MCF 10A (cell line): Measurements from ENCODE around the gene PTTG1IP. TPM values are rescaled to one million over a fixed set of nuclear protein-coding genes. Genes with fewer than 3 reads are reported as not detected.

Experiments used
- BruUV-seq: library from RNA; stranded (reverse); fragments of 400-500 nt; replicated peaks from 2 replicates; lab custom pipeline; 2021; lab: Mats Ljungman, UMichigan
- CTCF ChIA-PET: fragments of 300-600 bp; sonication (Branson Sonifier 250); formaldehyde crosslinking; extraction: SDS; loops from one replicate; lab custom pipeline; 2021; ENCODE audit warnings: antibody characterized with exemption, inconsistent platforms; lab: Yijun Ruan, JAX
- POLR2A ChIA-PET: fragments of 300-600, 350-650 bp; sonication (Branson Sonifier 250); formaldehyde crosslinking; extraction: SDS; loops from one replicate; lab custom pipeline; 2020; ENCODE audit warnings: antibody characterized with exemption, inconsistent platforms; lab: Yijun Ruan, JAX
- DNase-seq: peaks from one replicate; pipeline ENCODE4 v3.0.0-alpha.2; 2018; ENCODE audit not compliant: unreplicated experiment
- H3K27ac Mint-ChIP-seq: one replicate; pipeline ENCODE4 v1.8.0; 2022; ENCODE audit warnings: mild to moderate bottlenecking, low read depth, mixed read lengths; ENCODE audit not compliant: unreplicated experiment
- H3K27me3 Mint-ChIP-seq: one replicate; pipeline ENCODE4 v1.8.0; 2022; ENCODE audit warnings: mixed read lengths; ENCODE audit not compliant: insufficient read depth, unreplicated experiment
- H3K36me3 Mint-ChIP-seq: one replicate; pipeline ENCODE4 v1.8.0; 2022; ENCODE audit warnings: mild to moderate bottlenecking, moderate library complexity, mixed read lengths; ENCODE audit not compliant: insufficient read depth, unreplicated experiment
- H3K4me1 Mint-ChIP-seq: one replicate; pipeline ENCODE4 v1.8.0; 2022; ENCODE audit warnings: mixed read lengths; ENCODE audit not compliant: insufficient read depth, unreplicated experiment
- H3K4me3 Mint-ChIP-seq: one replicate; pipeline ENCODE4 v1.8.0; 2022; ENCODE audit warnings: mild to moderate bottlenecking, moderate library complexity, mixed read lengths; ENCODE audit not compliant: unreplicated experiment
- H3K9me3 Mint-ChIP-seq: one replicate; pipeline ENCODE4 v1.8.0; 2022; ENCODE audit warnings: mixed read lengths; ENCODE audit not compliant: unreplicated experiment
- intact Hi-C: fragments of 100-400 bp; cut with micrococcal nuclease; formaldehyde crosslinking; loops from 2 replicates; pipeline ENCODE4 v1.14.1; 2022
- total RNA-seq: library from RNA; stranded (reverse); gene quantifications from 2 replicates; pipeline ENCODE4 v1.2.3, GENCODE V29; 2022
- TF ChIP-seq, protein P1 (sequence below): fragments of 200-600 bp; IDR thresholded peaks from one replicate; pipeline ENCODE4 v1.8.0; 2022; ENCODE audit warnings: antibody characterized with exemption, mild to moderate bottlenecking; ENCODE audit not compliant: unreplicated experiment

PTTG1IP gene
- total RNA-seq, 1 experiment from 2014 or later: 338 TPM

- H3K4me3 Mint-ChIP-seq: no peak overlapping the region
- peaks cover 59% of the 10 kb centered on the region for H3K36me3 Mint-ChIP-seq
- TF ChIP-seq, protein P1, sequence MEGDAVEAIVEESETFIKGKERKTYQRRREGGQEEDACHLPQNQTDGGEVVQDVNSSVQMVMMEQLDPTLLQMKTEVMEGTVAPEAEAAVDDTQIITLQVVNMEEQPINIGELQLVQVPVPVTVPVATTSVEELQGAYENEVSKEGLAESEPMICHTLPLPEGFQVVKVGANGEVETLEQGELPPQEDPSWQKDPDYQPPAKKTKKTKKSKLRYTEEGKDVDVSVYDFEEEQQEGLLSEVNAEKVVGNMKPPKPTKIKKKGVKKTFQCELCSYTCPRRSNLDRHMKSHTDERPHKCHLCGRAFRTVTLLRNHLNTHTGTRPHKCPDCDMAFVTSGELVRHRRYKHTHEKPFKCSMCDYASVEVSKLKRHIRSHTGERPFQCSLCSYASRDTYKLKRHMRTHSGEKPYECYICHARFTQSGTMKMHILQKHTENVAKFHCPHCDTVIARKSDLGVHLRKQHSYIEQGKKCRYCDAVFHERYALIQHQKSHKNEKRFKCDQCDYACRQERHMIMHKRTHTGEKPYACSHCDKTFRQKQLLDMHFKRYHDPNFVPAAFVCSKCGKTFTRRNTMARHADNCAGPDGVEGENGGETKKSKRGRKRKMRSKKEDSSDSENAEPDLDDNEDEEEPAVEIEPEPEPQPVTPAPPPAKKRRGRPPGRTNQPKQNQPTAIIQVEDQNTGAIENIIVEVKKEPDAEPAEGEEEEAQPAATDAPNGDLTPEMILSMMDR: no peak
- no peaks in the 10 kb centered on the region for H3K9me3 Mint-ChIP-seq
- DNase-seq: no peak
- H3K4me1 Mint-ChIP-seq: no peaks in the 10 kb centered on the region
- no peaks in the 10 kb centered on the region for H3K27me3 Mint-ChIP-seq
- ChIA-PET POLR2A (interaction anchor here (0.7 to 1.4 kb wide), 8 partner anchors 11 to 284 kb away, joined by 3 to 6 read pairs (median 4); partner anchors contain the start of gene SLX9), CTCF (interaction anchor here (0.9 to 2.0 kb wide), 3 partner anchors 11 to 45 kb away, joined by 3 to 4 read pairs (median 3); partner anchors contain the start of gene UBE2G2)
- BruUV-seq: no TSS peak
- H3K27ac Mint-ChIP-seq: no peak overlapping the region
- intact Hi-C loops: loop anchor here (2.0 kb wide), 2 partner anchors 26 to 46 kb away; partner anchors contain the start of genes PTTG1IP and UBE2G2
Measured at GRCh38 chr21:44846485-44847260, 26.8 kb downstream of the PTTG1IP start.

DNA sequence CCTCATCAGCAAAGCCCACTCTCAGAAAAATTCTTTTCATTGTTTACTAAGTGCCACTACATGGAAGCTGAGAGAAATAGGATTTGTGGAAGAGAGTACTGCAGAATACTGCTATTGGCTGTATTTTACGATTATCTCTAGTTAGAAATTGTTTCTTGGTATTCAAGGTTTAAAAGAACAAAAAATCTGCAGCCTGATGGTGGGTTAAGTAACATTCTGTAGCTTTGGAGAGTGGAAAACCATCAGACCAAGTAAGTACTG lies 27.3 kb downstream of the PTTG1IP start:
- intact Hi-C loops: loop anchor here (2.0 kb wide), 2 partner anchors 27 to 45 kb away; partner anchors contain the start of genes PTTG1IP and UBE2G2
- ChIA-PET CTCF (interaction anchor here (0.9 to 2.0 kb wide), 3 partner anchors 12 to 45 kb away, joined by 3 to 4 read pairs (median 3); partner anchors contain the start of gene UBE2G2), POLR2A (interaction anchor here (0.7 to 1.4 kb wide), 7 partner anchors 12 to 284 kb away, joined by 3 to 6 read pairs (median 4); partner anchors contain the start of gene SLX9)
- TF ChIP-seq, protein P1: no peak
- Mint-ChIP-seq H3K36me3 (peaks cover 54% of the 10 kb centered on the region), H3K4me1 (no peaks in the 10 kb centered on the region), H3K27ac (no peak overlapping the region), H3K27me3 (no peaks in the 10 kb centered on the region), H3K9me3 (no peaks in the 10 kb centered on the region), H3K4me3 (peak overlapping the region; percentile 16)
- no TSS peak for BruUV-seq
- DNase-seq: no peak

DNA sequence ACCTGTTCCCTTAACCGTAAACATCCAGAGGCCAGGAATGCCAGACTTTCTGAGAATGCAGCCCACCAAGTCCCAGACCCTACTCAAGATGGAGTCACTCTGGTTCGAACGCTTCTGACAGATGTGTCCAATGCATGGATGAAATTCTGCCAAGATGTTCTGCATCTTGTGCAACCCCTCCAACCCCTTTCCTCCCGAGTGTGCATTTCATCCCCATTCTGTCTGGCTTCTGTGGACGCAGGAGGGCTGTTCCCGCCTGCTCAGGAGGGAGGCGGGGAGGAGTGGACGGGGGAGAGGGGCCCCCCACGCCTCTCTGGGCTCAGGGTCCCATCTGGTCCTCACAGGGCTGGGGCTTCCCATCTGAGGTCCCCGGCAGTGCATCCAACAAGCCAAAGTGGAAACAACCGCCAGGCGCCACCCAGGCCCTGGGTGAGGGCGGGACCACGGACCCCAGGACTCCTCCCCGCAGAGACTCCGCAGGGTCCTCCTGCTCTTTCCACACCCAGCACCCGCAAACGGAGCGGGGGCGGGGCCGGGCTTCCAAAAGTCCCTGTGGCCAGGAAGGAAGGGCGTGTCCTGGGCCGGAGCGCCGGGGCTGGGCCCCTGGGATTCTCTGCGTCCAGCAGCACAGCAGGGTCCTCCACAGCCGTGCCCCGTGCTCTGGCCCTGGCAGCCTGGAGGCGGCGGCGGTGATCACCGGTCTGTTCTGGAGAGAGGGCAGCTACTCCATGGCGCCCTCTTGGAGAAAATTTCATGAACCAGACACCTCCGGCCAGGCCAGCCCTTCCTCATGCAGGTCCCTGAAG lies 27.9 kb downstream of the PTTG1IP start:
- BruUV-seq: no TSS peak
- H3K27ac Mint-ChIP-seq: no peak overlapping the region
- ChIA-PET POLR2A (interaction anchor here (0.7 to 1.4 kb wide), 7 partner anchors 12 to 285 kb away, joined by 3 to 6 read pairs (median 4); partner anchors contain the start of gene SLX9), CTCF (interaction anchor here (0.9 to 2.0 kb wide), 3 partner anchors 12 to 44 kb away, joined by 3 to 4 read pairs (median 3); partner anchors contain the start of gene UBE2G2)
- no peaks in the 10 kb centered on the region for H3K4me1 Mint-ChIP-seq
- intact Hi-C loops: loop anchor here (2.0 kb wide), 2 partner anchors 27 to 45 kb away; partner anchors contain the start of genes PTTG1IP and UBE2G2
- H3K9me3 Mint-ChIP-seq: no peaks in the 10 kb centered on the region
- H3K4me3 Mint-ChIP-seq: peak overlapping the region; percentile 16
- no peaks in the 10 kb centered on the region for H3K27me3 Mint-ChIP-seq
- TF ChIP-seq, protein P1: peak; percentile 32
- peak; percentile 63 for DNase-seq
- H3K36me3 Mint-ChIP-seq: peaks cover 49% of the 10 kb centered on the region
